ENCODE measurements around the gene MID2.
A peak's percentile ranks its signal among the peaks of the same experiment; 100 is the strongest.

The MID2 gene

DNA sequence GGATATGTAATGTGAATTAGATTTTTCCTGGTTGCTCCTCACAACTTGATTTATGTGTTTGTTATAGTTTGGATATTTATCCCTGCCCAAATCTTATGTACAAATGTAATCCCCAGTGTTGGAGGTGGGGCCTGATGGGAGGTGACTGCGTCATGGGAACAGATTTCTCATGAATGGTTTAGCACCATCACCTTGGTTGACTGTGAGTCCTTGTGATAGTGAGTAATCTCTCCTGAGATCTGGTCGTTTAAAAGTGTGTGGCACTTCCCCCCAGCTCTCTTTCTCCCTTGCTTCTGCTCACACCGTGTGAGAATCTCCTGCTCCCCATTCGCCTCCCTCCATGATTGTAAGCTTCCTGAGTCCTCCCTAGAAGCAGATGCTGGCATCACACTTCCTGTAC lies 2.2 kb downstream of the MID2 start:
- DNase-seq (ENCODE audit: low read depth in 2 of 2) = peak in 1 of 2 donors; percentile 16
- TF ChIP-seq CTCF (IDR thresholded peaks at IDR 0.05; ENCODE audit: low read depth, low read length) = no peak
- no peak overlapping the region for H3K4me3 ChIP-seq (replicated peaks in 1 of 2; ENCODE audit: low read depth in 2 of 2, low read length in 2 of 2)

- TF ChIP-seq CTCF (IDR thresholded peaks at IDR 0.05; ENCODE audit: low read depth, low read length) = no peak
- H3K4me3 ChIP-seq (replicated peaks in 1 of 2; ENCODE audit: low read depth in 2 of 2, low read length in 2 of 2) = no peak overlapping the region
- no peak for DNase-seq (ENCODE audit: low read depth in 2 of 2)
Observed at GRCh38 chrX:107829878-107830277, 4.2 kb downstream of the MID2 start.

GRCh38 chrX:107831071-107831730 lies 5.5 kb downstream of the MID2 start:
- no peak for DNase-seq (ENCODE audit: low read depth in 2 of 2)
- no peak overlapping the region for H3K4me3 ChIP-seq (replicated peaks in 1 of 2; ENCODE audit: low read depth in 2 of 2, low read length in 2 of 2)
- no peak for TF ChIP-seq CTCF (IDR thresholded peaks at IDR 0.05; ENCODE audit: low read depth, low read length)

GRCh38 chrX:107834275-107835201 lies 8.9 kb downstream of the MID2 start:
- TF ChIP-seq CTCF (IDR thresholded peaks at IDR 0.05; ENCODE audit: low read depth, low read length) = no peak
- no peak overlapping the region for H3K4me3 ChIP-seq (replicated peaks in 1 of 2; ENCODE audit: low read depth in 2 of 2, low read length in 2 of 2)
- DNase-seq (ENCODE audit: low read depth in 2 of 2) = peak; percentile 12 to 17

- TF ChIP-seq CTCF (IDR thresholded peaks at IDR 0.05; ENCODE audit: low read depth, low read length) = no peak
- no peak overlapping the region for H3K4me3 ChIP-seq (replicated peaks in 1 of 2; ENCODE audit: low read depth in 2 of 2, low read length in 2 of 2)
Observed at GRCh38 chrX:107836958-107837357, 11.3 kb downstream of the MID2 start.

GRCh38 chrX:107840971-107841370 lies 15.3 kb downstream of the MID2 start:
- DNase-seq (ENCODE audit: low read depth in 2 of 2) = no peak

More at GRCh38 chrX:107836958-107837357, 11.3 kb downstream of the MID2 start:
- no peak for DNase-seq (ENCODE audit: low read depth in 2 of 2)

More at GRCh38 chrX:107840971-107841370, 15.3 kb downstream of the MID2 start:
- no peak for TF ChIP-seq CTCF (IDR thresholded peaks at IDR 0.05; ENCODE audit: low read depth, low read length)
- H3K4me3 ChIP-seq (replicated peaks in 1 of 2; ENCODE audit: low read depth in 2 of 2, low read length in 2 of 2) = no peak overlapping the region

All from cardiac fibroblast (primary cell).